HepG2 (cell line): Measurements from ENCODE around the gene CFAP99. TPM values are rescaled to one million over a fixed set of nuclear protein-coding genes. Genes with fewer than 3 reads are reported as not detected.

Source experiments
- CENPT ChIP-seq: sonication (generic); formaldehyde crosslinking; IDR thresholded peaks from 2 replicates; pipeline ENCODE4 v1.8.0; 2022; ENCODE audit warnings: low read depth, mild to moderate bottlenecking, moderate library complexity, missing genetic modification reagents
- FOXC1 ChIP-seq: sonication (generic); formaldehyde crosslinking; IDR thresholded peaks from 2 replicates; pipeline ENCODE4 v1.8.0; 2022; ENCODE audit warnings: mild to moderate bottlenecking, missing genetic modification reagents, borderline replicate concordance
- HMGA1 ChIP-seq: sonication (generic); formaldehyde crosslinking; conservative IDR thresholded peaks from 2 replicates; pipeline ENCODE4 v1.4.0; 2020; ENCODE audit warnings: missing genetic modification reagents
- MAFG ChIP-seq: sonication (generic); formaldehyde crosslinking; IDR thresholded peaks from 2 replicates; pipeline ENCODE4 v1.5.1; 2020; ENCODE audit warnings: mild to moderate bottlenecking, missing genetic modification reagents
- RAD21 ChIP-seq: fragments of 450-650 bp; formaldehyde crosslinking; IDR thresholded peaks from 2 replicates; pipeline ENCODE4 v1.5.0; 2020; ENCODE audit warnings: mild to moderate bottlenecking
- STAT5B ChIP-seq: sonication (generic); formaldehyde crosslinking; IDR thresholded peaks from 2 replicates; pipeline ENCODE4 v1.4.0; 2020; ENCODE audit warnings: missing genetic modification reagents
- TGIF2 ChIP-seq: IDR thresholded peaks from 2 replicates; pipeline ENCODE4 v1.6.1; 2016; ENCODE audit warnings: control low read depth, missing compliant biosample characterization
- TOPORS ChIP-seq: sonication (generic); formaldehyde crosslinking; IDR thresholded peaks from 2 replicates; pipeline ENCODE4 v1.8.0; 2023; ENCODE audit warnings: mild to moderate bottlenecking, missing genetic modification reagents
- YEATS4 ChIP-seq: sonication (generic); formaldehyde crosslinking; IDR thresholded peaks from 2 replicates; pipeline ENCODE4 v1.4.0; 2020; ENCODE audit warnings: missing genetic modification reagents, borderline replicate concordance
- ZNF12 ChIP-seq: sonication (generic); formaldehyde crosslinking; IDR thresholded peaks from 2 replicates; pipeline ENCODE4 v1.5.0; 2020; ENCODE audit warnings: missing genetic modification reagents
- ZNF557 ChIP-seq: sonication (generic); formaldehyde crosslinking; IDR thresholded peaks from 2 replicates; pipeline ENCODE4 v1.4.0; 2020; ENCODE audit warnings: missing genetic modification reagents
- ZSCAN22 ChIP-seq: sonication (generic); formaldehyde crosslinking; IDR thresholded peaks from 2 replicates; pipeline ENCODE4 v1.4.0; 2020; ENCODE audit warnings: mild to moderate bottlenecking, missing genetic modification reagents
- ZSCAN25 ChIP-seq: sonication (generic); formaldehyde crosslinking; IDR thresholded peaks from 2 replicates; pipeline ENCODE4 v1.8.0; 2022; ENCODE audit warnings: mild to moderate bottlenecking, missing genetic modification reagents
- polyA plus RNA-seq, 8 experiments: library from polyadenylated mRNA; depleted of rRNA in 3 of 8; stranded (reverse) in 7 of 8; unstranded in 1 of 8; fragments of >200 nt; fragmentation: Illumina TruSeq in 4 of 8; extraction: Trizol in 4 of 8; gene quantifications; 2 replicates each; pipeline versions ENCODE4 v1.2.1 to v1.2.3, GENCODE V29; 2011 to 2016; ENCODE audit warnings: low read depth in 4 of 8, missing spikeins in 1 of 8, mixed read lengths in 1 of 8; ENCODE audit not compliant: insufficient read depth in 1 of 8
- total RNA-seq, 5 experiments: library from RNA; depleted of rRNA; stranded (reverse); fragments of >200 nt; fragmentation: Illumina TruSeq; extraction: Trizol; gene quantifications; 2 replicates each; pipeline ENCODE4 v1.2.3, GENCODE V29; 2016; ENCODE audit warnings: low read depth in 1 of 5
- TF ChIP-seq, protein P1 (sequence below): sonication (generic); formaldehyde crosslinking; IDR thresholded peaks from 2 replicates; pipeline ENCODE4 v1.5.1; 2020; ENCODE audit warnings: mild to moderate bottlenecking, missing genetic modification reagents, moderate library complexity
- TF ChIP-seq, protein P2 (sequence below): sonication (generic); formaldehyde crosslinking; IDR thresholded peaks from 2 replicates; pipeline ENCODE4 v1.5.1; 2020; ENCODE audit warnings: missing genetic modification reagents, mild to moderate bottlenecking, borderline replicate concordance
- TF ChIP-seq, protein P3 (sequence below): sonication (generic); formaldehyde crosslinking; IDR thresholded peaks from one replicate; pipeline ENCODE4 v1.5.1; 2020; ENCODE audit warnings: mild to moderate bottlenecking, missing genetic modification reagents; ENCODE audit errors: not compliant biosample characterization
- TF ChIP-seq, protein P4 (sequence below): IDR thresholded peaks from 2 replicates; pipeline ENCODE4 v1.6.1; 2018; ENCODE audit warnings: missing genetic modification reagents

Gene CFAP99
- total and polyA plus RNA-seq, 2 of the 13 experiments (the other 11 are each of a cell fraction or from before 2014, with no cell fraction given): not detected

DNA sequence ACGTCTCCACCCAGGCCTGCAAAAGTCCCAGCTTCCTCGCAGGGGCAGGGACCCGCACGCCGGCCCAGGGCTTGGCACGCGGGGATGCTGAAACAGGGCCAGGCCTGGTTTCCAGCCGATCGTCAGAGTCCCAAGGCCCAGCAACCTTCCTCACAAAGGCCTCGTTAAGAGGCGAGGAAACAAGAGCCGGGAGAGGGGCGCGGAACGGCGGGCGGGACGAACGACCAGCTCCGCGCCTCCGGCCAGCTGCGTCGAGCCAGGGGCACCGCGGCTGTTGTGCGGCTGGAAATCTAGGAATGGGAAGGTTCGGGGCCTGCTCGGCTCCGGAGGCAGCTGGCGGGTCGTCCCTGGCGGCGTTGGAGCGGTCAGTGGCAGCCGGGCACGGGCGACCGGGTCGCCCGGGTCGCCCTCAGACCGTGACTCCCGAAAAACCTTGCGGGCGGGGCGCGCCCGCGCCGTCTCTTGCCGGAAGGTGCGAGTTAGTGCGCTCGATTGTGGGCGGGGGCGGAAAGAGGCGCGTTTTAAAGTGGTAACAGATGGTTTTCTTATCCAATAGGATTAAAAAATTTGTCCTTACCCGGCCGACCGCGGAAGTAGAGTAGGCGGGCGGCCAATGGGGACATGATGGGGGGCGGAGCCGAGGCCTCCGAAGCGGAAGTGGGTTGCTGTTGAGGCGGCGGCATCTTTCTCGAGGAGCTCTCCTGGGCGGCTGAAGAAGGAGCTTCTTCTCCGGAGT lies 49.9 kb downstream of the CFAP99 start, which contains the start of gene RNF4 (continued):
- TF ChIP-seq, protein P1, sequence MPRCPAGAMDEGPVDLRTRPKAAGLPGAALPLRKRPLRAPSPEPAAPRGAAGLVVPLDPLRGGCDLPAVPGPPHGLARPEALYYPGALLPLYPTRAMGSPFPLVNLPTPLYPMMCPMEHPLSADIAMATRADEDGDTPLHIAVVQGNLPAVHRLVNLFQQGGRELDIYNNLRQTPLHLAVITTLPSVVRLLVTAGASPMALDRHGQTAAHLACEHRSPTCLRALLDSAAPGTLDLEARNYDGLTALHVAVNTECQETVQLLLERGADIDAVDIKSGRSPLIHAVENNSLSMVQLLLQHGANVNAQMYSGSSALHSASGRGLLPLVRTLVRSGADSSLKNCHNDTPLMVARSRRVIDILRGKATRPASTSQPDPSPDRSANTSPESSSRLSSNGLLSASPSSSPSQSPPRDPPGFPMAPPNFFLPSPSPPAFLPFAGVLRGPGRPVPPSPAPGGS (CRISPR knock-in tag): peak; percentile 84; the same call in 1 of the 2 replicates
- 0 out of 2 replicates have a peak, but pooled peaks have one; percentile 18 for TF ChIP-seq TOPORS (CRISPR knock-in tag)
- TF ChIP-seq CENPT: no peak
- peak; percentile 50; the same call in 1 of the 2 replicates for TF ChIP-seq TGIF2
- TF ChIP-seq FOXC1 (CRISPR knock-in tag): peak; percentile 76; the same call in 1 of the 2 replicates
- TF ChIP-seq HMGA1 (CRISPR knock-in tag): no peak
- TF ChIP-seq ZNF12 (CRISPR knock-in tag): peak; percentile 34; the same call in 1 of the 2 replicates
- TF ChIP-seq RAD21 (CRISPR knock-in tag): no peak
- TF ChIP-seq ZSCAN22 (CRISPR knock-in tag): no peak; the same call in 1 of the 2 replicates
- no peak for TF ChIP-seq STAT5B (CRISPR knock-in tag)
- TF ChIP-seq ZSCAN25 (CRISPR knock-in tag): peak; percentile 62; the same call in 1 of the 2 replicates
- peak; percentile 87; the same call in 1 of the 2 replicates for TF ChIP-seq YEATS4
- 0 out of 2 replicates have a peak, but pooled peaks have one; percentile 36 for TF ChIP-seq ZNF557 (CRISPR knock-in tag)
- TF ChIP-seq, protein P2, sequence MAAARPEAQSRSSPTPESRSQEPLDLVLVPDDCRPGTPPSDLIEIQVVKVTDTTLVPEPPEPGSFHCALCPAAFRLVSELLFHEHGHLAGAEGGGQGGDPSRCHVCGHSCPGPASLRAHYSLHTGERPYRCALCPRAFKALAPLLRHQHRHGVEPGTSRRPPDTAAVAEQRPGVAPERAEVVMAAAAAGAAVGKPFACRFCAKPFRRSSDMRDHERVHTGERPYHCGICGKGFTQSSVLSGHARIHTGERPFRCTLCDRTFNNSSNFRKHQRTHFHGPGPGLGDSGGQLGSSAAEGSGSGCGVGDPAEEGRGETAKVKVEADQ (CRISPR knock-in tag): 0 out of 2 replicates have a peak, but pooled peaks have one; percentile 56
- TF ChIP-seq MAFG (CRISPR knock-in tag): no peak
- TF ChIP-seq, protein P3, sequence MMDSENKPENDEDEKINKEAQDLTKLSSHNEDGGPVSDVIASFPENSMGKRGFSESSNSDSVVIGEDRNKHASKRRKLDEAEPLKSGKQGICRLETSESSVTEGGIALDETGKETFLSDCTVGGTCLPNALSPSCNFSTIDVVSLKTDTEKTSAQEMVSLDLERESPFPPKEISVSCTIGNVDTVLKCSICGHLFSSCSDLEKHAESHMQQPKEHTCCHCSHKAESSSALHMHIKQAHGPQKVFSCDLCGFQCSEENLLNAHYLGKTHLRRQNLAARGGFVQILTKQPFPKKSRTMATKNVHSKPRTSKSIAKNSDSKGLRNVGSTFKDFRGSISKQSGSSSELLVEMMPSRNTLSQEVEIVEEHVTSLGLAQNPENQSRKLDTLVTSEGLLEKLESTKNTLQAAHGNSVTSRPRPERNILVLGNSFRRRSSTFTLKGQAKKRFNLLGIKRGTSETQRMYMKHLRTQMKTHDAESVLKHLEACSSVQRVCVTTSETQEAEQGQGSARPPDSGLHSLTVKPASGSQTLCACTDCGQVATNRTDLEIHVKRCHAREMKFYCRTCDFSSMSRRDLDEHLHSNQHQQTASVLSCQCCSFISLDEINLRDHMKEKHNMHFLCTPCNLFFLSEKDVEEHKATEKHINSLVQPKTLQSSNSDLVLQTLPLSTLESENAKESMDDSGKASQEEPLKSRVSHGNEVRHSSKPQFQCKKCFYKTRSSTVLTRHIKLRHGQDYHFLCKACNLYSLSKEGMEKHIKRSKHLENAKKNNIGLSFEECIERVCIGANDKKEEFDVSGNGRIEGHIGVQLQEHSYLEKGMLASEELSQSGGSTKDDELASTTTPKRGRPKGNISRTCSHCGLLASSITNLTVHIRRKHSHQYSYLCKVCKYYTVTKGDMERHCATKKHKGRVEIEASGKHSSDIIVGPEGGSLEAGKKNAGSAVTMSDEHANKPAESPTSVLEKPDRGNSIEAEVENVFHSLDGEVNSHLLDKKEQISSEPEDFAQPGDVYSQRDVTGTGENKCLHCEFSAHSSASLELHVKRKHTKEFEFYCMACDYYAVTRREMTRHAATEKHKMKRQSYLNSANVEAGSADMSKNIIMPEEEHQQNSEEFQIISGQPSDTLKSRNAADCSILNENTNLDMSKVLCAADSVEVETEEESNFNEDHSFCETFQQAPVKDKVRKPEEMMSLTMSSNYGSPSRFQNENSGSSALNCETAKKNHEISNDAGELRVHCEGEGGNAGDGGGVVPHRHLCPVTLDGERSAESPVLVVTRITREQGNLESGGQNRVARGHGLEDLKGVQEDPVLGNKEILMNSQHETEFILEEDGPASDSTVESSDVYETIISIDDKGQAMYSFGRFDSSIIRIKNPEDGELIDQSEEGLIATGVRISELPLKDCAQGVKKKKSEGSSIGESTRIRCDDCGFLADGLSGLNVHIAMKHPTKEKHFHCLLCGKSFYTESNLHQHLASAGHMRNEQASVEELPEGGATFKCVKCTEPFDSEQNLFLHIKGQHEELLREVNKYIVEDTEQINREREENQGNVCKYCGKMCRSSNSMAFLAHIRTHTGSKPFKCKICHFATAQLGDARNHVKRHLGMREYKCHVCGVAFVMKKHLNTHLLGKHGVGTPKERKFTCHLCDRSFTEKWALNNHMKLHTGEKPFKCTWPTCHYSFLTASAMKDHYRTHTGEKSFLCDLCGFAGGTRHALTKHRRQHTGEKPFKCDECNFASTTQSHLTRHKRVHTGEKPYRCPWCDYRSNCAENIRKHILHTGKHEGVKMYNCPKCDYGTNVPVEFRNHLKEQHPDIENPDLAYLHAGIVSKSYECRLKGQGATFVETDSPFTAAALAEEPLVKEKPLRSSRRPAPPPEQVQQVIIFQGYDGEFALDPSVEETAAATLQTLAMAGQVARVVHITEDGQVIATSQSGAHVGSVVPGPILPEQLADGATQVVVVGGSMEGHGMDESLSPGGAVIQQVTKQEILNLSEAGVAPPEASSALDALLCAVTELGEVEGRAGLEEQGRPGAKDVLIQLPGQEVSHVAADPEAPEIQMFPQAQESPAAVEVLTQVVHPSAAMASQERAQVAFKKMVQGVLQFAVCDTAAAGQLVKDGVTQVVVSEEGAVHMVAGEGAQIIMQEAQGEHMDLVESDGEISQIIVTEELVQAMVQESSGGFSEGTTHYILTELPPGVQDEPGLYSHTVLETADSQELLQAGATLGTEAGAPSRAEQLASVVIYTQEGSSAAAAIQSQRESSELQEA: peak; percentile 28
- TF ChIP-seq, protein P4, sequence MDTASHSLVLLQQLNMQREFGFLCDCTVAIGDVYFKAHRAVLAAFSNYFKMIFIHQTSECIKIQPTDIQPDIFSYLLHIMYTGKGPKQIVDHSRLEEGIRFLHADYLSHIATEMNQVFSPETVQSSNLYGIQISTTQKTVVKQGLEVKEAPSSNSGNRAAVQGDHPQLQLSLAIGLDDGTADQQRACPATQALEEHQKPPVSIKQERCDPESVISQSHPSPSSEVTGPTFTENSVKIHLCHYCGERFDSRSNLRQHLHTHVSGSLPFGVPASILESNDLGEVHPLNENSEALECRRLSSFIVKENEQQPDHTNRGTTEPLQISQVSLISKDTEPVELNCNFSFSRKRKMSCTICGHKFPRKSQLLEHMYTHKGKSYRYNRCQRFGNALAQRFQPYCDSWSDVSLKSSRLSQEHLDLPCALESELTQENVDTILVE (CRISPR knock-in tag): peak; percentile 70; the same call in 1 of the 2 replicates
